ENCODE results near the gene MDC1. TPM values are rescaled to one million over a fixed set of nuclear protein-coding genes. Genes with fewer than 3 reads are reported as not detected.
A peak's percentile ranks its signal among the peaks of the same experiment; 100 is the strongest.
"Not testable (repeated sequence)": the region's sequence is repeated elsewhere in the genome, so short reads cannot be mapped to it uniquely, and the experiment has no call there.

The MDC1 gene, protein sequence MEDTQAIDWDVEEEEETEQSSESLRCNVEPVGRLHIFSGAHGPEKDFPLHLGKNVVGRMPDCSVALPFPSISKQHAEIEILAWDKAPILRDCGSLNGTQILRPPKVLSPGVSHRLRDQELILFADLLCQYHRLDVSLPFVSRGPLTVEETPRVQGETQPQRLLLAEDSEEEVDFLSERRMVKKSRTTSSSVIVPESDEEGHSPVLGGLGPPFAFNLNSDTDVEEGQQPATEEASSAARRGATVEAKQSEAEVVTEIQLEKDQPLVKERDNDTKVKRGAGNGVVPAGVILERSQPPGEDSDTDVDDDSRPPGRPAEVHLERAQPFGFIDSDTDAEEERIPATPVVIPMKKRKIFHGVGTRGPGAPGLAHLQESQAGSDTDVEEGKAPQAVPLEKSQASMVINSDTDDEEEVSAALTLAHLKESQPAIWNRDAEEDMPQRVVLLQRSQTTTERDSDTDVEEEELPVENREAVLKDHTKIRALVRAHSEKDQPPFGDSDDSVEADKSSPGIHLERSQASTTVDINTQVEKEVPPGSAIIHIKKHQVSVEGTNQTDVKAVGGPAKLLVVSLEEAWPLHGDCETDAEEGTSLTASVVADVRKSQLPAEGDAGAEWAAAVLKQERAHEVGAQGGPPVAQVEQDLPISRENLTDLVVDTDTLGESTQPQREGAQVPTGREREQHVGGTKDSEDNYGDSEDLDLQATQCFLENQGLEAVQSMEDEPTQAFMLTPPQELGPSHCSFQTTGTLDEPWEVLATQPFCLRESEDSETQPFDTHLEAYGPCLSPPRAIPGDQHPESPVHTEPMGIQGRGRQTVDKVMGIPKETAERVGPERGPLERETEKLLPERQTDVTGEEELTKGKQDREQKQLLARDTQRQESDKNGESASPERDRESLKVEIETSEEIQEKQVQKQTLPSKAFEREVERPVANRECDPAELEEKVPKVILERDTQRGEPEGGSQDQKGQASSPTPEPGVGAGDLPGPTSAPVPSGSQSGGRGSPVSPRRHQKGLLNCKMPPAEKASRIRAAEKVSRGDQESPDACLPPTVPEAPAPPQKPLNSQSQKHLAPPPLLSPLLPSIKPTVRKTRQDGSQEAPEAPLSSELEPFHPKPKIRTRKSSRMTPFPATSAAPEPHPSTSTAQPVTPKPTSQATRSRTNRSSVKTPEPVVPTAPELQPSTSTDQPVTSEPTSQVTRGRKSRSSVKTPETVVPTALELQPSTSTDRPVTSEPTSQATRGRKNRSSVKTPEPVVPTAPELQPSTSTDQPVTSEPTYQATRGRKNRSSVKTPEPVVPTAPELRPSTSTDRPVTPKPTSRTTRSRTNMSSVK (N-terminal part only)
- 12.4 and 16.3 TPM in 2 replicates for total RNA-seq (2014; rRNA removed)
- polyA plus RNA-seq (2012) = 20.5 TPM

DNA sequence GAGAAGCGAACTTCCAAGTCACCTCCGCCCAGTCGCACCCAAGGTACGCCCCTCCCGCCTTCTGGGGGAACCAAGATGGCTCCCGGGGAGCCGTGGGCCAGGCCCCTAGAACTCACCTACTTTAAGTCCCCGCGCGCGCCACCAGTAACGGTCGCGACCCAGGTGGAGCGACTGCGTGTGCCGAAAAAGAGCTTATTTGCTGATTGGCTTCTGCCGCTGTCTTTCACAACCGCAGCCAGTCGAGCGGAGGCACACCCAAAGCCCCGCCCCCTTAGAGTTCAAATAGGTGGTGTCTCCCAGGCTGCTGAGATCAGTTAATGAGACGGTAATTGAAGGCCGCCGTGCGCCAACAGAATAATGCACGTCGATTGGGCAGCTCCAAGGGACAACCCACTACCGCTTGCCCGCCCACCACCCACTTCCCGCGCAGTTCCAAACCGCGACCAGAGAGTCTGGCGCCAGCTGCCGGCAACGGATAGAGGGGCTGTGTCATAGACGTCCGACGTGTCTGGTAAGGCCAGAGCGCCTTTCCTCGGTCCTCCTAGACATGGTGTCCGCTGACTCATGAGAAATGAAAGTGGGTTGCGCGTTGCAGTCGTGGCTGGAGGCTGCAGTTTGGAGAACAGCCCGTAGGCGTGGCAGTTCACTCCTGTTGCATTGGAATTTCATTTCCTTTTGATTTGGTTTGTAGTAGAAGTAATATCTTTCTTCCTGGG is at the start of gene MDC1:
TSS of gene MDC1 (minus strand) at position 153 of the 716 bp plus-strand sequence. CDS start 2,106 bp downstream, outside the sequence.
- peak; percentile 100 for DNase-seq (ENCODE audit: low read depth)

DNA sequence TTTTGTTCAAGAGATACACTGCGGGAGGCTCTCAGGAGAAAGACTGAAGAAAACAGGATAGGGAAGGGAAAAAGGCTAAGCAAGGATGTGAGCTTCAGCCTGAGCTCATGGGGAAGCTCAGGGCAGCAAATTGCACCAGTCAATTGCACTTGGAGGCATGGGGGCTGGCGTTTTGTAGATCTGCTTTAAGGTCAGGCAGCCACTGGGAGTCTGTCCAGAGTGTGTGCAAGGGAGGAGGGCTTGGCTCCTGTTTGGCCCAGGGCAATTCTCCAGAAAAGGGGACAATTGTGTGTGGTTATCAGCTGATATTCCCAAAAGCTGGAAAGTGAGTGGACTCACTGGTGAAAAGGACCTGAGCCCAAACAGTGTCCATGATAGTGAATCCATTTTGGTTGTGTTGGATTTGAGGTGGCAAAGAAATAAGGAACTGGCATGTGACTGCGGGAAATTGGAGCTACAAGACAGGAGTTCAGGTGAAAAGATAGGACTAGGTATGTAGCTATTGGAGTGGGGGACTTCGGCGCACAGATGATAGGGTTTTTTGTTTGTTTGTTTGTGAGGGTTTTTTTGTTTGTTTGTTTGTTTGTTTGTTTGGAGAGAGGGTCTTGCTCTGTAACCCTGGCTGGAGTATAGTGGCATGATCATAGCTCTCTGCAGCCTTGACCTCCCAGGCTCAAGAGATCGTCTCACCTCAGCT is 49.5 kb upstream of the MDC1 start:
- DNase-seq (ENCODE audit: low read depth) = no peak

DNA sequence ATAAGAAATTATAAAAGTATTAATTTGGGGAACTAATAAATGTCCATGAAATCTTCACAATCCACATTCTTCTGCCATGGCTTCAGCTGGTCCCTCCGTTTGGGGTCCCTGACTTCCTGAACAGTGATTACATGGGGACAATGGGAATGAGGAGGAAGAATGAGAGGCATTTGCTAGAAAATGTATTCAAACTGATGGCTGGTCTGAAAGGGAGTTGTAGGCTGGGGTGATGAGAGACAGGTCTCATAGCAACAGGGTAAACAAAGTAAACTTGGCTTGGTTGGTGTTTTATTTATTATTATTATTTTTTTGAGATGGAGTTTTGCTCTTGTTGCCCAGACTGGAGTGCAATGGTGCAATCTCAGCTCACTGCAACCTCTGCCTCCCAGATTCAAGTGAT is 48.4 kb upstream of the MDC1 start:
- not testable (repeated sequence) for DNase-seq (ENCODE audit: low read depth)

DNA sequence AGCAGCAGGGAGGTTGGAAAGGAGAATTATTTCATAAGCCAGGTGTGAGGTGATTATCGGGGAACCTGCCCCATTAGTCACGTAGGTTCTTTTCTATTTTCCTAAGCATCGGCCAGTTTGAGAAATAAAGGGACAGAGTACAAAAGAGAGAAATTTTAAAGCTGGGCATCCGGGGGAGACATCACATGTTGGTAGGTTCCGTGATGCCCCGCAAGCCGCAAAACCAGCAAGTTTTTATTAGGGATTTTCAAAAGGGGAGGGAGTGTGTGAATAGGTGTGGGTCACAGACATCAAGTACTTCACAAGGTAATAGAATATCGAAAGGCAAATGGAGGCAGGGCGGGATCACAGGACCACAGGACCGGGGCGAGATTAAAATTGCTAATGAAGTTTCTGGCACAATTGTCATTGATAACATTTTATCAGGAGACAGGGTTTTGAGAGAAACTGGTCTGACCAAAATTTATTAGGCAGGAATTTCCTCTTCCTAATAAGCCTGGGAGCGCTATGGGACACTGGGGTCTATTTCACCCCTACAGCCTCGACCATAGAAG is 47.5 kb upstream of the MDC1 start:
- DNase-seq (ENCODE audit: low read depth) = not testable (repeated sequence)

DNA sequence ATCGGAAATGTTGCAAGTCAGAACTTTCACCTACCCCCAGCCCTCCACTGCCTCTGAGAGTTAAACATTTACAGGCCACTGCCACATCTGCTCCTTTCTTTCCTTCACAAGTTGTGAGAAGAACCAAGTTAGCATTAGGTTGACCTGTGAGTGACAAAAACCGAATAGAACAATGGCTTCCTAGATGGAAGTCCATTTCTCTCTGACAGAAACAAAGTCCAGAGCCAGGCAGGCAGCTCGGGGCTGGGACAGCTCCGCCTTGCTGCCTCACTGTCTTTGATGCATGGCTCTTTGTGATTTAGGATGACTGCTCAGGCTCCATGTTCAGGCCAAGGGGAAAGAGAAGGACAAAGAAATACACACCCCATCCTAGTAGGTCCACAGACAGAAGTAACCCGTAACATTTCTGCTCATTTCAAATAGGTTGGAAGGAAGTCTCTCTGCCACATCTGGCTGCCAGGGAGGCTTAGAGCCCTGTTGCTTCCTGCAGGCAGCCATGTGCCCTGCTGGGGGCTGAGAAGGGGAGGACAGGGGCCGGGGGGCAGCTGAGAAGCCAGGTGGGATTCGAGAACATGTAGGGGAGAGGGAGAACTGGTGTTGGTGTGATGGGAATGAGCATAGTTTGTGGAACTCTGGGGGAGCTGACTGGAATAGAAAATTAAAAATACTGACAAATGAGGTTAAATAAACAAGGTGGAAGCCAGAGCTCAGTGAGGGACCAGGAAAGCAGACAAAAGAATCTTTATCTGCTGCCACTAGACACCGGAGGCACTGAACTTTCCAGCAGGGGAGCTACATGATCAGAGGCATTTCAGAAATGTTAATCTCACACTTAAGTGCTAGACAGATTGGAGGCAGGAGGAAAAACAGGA is 46.8 kb upstream of the MDC1 start:
- DNase-seq (ENCODE audit: low read depth) = no peak

DNA sequence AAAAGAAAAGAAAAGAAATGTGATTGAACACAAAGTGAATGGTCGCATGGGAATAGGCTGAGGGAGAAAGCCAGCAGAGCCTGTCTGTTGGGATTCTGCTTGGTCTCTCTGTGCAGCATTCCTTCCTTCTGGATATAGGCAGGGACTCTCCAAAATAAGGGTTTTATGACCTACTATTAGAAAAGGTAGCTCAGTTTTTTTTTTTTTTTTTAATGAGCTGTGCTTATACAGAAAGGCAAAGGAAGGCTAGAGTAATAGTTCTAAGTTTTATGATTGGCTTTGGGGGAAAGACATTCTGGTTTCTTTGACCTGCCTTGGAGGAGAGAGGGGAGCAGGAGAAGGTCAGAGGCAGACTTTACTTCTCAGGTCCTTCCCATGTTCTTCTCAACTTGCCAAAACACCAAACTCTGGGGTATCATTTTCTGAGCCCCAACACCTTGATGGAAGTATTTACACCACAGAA is 46.1 kb upstream of the MDC1 start:
- no peak for DNase-seq (ENCODE audit: low read depth)

DNA sequence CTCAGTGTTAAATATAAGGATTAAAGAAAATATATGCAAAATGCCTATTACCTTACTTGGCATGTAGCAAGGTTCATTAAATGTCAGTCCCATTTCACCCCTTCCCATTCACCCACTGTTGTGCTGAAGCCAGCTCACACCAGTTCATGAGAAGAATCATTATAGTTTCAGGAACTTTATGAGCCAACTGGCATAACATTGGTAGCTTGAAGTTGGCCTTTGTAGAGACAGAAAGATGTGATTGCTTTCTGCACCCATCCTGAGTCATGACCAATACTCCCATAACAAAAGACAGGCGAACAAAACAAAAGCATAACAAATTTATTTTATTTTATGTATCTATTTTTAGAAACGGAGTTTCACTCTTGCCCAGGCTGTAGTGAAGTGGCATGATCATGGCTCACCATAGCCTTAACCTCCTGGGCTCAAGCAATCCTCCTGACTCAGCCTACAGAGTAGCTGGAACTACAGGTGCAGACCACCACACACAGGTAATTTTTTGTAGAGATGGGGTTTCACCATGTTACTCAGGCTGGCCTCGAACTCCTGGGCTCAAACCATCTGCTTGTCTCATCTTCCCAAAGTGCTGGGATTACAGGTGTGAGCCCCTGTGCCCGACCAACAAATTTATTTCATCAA is 44.8 kb upstream of the MDC1 start:
- no peak for DNase-seq (ENCODE audit: low read depth)

DNA sequence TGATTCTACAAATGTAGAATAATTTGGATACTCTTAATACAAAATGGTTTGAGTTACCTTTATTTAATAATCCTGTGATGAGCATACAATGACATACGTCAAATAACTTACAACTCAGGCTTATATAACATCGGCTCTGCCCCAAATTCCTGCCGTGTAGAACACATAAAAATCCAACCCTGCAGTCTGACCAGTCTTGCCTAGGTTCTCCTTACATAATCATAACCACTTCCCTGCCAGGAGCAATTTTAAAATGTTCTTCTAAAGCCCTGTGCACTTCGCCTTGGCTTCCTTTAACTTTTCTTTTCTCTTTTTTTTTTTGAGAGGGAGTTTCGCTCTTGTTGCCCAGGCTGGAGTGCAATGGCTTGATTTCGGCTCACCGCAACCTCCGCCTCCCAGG is 43.5 kb upstream of the MDC1 start:
- no peak for DNase-seq (ENCODE audit: low read depth)

DNA sequence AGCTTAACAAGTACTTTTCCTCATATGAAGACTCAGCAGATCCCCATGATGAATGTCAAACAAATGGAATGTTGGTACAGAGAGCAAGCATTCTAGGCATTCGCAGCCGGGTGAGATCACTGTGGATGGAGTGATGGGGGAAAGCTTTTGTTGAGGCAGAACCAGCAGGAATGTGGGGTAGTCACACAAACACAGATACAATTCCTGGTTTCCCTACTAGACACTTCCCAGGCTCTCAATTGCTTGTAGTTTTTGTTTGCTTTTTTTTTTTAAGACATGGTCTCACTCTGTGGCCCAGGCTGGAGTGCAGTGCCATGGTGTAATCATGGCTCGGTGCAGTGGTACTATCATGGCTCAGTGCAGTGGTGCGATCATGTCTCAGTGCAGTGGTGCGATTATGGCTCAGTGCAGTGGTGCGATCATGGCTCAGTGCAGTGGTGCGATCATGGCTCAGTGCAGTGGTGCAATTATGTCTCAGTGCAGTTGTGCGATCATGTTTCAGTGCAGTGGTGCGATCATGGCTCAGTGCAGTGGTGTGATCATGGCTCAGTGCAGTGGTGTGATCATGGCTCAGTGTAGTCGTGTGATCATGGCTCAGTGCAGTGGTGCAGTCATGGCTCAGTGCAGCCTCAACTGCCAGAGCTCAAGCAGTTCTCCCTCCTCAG is 42.6 kb upstream of the MDC1 start:
- peak; percentile 90 for DNase-seq (ENCODE audit: low read depth)

DNA sequence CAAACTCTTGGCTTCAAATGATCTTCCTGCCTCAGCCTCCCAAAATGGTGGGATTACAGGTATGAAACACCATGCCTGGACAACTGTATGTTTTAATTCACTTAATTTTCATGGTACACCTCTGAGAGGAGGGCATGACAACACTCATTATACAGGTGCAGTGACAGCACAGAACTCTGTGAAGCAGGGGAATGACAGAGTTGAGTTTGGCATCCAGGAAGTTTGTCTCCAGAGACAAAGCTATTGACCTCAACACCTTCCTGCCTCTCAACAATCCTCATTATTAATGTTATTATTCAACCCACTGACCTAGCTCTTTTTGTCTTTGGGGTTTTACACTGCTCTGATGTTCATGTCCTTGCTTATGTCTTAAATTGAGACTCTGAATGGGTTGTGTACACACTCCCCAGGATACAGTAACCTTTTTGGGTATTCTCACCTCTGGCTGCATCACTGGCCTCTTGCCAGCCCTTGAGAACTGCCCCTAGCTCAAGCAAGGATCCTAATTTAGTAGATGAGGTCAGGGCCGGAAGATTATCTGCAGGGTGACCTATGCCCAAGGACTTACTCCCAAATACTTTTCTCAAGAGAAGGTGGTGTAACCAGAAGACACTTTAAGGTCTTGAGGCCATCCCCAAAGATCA is 40.3 kb upstream of the MDC1 start:
- no peak for DNase-seq (ENCODE audit: low read depth)

DNA sequence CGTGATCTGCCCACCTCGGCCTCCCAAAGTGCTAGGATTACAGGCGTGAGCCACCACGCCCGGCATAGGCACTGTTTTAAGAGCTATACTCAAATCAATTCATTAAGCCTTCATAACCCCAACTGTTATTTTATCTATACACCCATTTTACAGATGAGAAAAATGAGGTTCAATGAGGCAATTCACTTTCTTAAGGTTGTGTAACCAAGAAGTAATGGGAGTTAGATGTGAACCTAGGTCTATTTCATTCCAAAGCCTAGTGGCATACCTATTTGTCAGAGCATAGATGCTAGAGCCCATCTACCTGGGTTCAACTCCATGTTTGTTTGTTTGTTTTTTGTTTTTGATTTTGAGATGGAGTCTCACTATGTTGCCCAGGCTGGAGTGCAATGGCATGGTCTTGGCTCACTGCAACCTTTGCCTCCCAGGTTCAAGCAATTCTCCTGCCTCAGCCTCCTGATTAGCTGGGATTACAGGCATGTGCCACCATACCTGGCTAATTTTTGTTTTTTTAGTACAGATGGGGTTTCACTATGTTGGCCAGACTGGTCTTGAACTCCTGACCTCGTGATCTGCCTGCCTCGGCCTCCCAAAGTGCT is 39.4 kb upstream of the MDC1 start:
- DNase-seq (ENCODE audit: low read depth) = not testable (repeated sequence)

DNA sequence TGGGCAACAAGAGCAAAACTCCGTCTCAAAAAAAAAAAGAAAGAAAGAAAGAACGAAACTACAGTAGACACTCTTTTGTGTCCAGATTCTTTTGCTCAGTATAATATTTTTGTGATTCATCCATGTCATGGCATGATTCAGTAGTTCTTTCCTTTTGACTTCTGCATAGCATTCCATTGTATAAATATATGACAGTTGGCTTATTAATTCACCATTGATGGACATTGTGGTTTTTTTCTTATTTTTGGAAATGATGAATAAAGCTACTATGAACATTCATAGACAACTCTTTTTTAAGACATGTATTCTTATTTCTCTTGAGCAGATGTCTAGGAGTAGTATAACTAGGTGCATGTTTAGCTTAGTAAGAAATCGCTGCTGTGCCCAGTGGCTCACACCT is 37.5 kb upstream of the MDC1 start:
- DNase-seq (ENCODE audit: low read depth) = peak; percentile 74

DNA sequence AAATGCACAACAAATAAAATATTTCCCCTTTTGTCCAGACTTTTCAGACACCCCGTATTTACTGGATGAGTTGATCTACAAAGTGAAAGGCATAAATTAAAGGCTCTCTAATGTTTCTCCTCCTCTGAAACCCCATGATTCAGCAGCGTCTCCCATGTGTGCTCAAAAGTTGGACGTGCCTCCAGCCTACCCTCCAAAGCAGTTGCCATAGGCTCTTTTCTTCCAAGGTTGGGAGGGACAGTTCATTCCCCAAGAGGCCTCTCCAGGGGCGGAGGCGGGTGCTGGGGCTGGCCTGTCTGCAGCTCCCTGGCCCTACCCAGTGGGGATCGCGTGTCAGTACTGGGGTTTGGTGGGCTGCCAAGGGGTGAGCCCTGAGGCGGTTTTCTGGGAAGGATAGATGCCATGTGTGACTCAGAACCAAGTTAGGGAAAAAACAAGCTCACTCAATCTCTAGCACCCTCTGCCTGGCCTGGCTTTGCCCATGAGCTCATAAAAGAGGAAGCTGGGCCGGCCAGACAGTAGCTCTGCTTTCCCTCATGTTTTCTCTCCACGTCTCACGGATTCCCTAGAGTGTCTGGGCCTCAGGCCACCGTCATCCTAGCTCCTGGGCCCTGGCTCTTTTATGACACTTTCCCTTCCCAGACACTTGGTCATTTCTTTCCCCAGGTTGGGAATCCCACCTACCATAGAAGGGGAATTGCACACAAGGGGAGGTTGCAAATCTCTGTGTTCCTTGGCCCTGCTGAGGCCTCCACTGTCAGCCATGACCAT is 35.3 kb upstream of the MDC1 start:
- peak; percentile 100 for DNase-seq (ENCODE audit: low read depth)

DNA sequence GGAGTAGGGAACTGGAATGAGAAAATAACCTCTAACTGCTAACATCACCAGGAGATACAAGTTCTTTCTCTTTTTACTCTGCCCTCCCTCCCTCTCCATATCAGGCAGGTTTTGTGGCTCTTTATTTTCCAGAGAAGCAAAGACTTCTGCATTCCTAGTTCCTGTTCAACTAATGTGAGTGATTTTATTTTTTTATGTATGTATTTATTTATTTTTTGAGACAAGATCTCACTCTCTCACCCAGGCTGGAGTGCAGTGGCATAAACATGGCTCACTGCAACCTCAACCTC is 33.2 kb upstream of the MDC1 start:
- no peak for DNase-seq (ENCODE audit: low read depth)

DNA sequence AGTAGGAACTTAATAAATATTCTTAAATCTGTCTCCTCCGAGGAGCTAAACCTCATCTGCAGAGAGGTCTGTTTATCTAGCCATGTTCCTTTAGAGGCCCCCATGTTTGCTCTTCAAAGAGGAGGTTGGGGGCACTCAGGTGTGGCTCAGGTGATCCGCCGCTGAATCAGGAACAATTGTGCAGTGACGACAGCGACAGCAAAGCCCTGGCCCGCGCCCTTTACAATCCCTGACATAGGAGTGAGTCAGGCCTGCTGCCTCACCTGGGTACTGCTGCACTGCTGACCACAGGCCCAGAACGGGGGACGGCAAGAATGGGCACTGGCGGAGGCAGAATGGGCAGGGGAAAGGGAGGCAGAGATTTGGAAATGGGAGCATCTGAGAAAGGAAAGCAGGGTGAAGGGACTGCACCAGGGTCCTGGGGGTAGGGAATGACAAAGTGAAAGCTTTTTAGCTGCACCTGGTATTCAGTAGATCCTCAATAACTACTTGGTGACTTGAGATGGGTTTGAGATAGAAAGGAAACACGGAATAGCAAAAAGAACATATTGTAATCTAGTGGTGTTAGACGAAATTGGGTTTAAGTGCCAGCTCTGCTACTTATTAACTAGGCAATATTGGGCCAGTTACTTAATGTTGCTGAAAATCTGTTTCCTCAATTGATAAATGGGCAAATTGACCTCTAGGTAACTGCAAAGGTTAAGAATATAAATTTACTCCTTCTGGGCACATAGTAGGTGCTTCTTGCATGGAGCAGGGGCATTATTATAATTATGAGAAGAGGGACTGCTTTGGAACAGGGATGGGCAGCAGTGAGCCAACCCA is 32.7 kb upstream of the MDC1 start:
- no peak for DNase-seq (ENCODE audit: low read depth)
